Activated T-cell treated with anti-CD3 and anti-CD28 coated beads, Interleukin-2, amount 50 U/mL, for 4 hours (primary cell): Measurements from ENCODE around the gene PEX14. TPM values are rescaled to one million over a fixed set of nuclear protein-coding genes. Genes with fewer than 3 reads are reported as not detected.

ENCODE experiments used
- ATAC-seq, 2 donors: fragments of 200-7000 bp; cut with Tn5 transposase; one replicate each; pipeline ENCODE4 v1.10.0; 2021
- DNase-seq: peaks from one replicate; pipeline ENCODE4 v3.0.0-alpha.2; 2020
- H3K27me3 Mint-ChIP-seq: one replicate; pipeline ENCODE4 v1.8.0; 2021; ENCODE audit warnings: low read depth, mixed read lengths
- H3K36me3 Mint-ChIP-seq: one replicate; pipeline ENCODE4 v1.8.0; 2022; ENCODE audit warnings: mixed read lengths; ENCODE audit not compliant: insufficient read depth
- H3K4me1 Mint-ChIP-seq: one replicate; pipeline ENCODE4 v1.8.0; 2021; ENCODE audit warnings: low read depth, mixed read lengths
- H3K4me3 Mint-ChIP-seq: one replicate; pipeline ENCODE4 v1.8.0; 2021; ENCODE audit warnings: mild to moderate bottlenecking, moderate library complexity, mixed read lengths
- H3K9me3 Mint-ChIP-seq: one replicate; pipeline ENCODE4 v1.8.0; 2021; ENCODE audit warnings: mixed read lengths
- total RNA-seq, 3 donors: library from RNA; stranded (reverse); gene quantifications; one replicate each; pipeline ENCODE4 v1.2.1, GENCODE V29; 2021

Gene PEX14
- total RNA-seq, 3 donors from 2014 or later = 21.6 to 23.4 (median 22.2) TPM

DNA sequence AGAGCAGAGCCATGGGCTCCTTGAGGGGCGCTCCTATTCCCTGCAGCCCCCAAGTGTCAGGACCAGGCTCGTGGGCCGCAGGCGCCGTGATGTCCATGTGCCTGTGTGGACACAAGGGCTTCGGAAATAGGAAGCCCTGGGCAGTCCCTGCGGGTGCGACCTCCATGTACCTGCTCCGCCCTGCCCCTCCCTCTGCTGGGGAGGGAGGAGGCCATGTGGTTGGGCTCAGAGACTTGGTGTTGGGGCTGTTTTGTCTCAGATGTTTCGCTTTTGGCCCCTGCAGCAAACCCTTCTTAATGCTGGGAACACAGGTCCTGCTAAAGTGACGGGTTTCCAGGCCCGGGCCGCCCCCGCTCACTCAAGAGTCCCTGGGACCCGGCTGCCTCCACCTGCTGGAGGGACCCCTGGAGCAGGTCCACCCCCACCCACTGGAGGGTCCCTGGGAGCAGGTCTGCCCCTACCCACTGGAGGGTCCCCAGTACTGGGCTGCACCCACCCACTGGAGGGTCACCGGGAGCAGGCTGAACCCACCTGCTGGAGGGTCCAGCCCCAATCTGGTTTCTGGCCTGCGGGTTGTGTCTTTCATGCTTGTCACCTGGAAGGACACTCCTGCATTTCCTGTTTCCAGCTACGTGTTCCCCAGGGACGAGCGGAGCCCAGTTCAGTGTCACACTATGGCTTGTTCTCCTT lies 156.5 kb downstream of the PEX14 start:
- Mint-ChIP-seq H3K9me3 (no peaks in the 10 kb centered on the region), H3K27me3 (no peaks in the 10 kb centered on the region), H3K4me3 (no peak overlapping the region), H3K4me1 (no peaks in the 10 kb centered on the region), H3K36me3 (peaks cover 2% of the 10 kb centered on the region)
- DNase-seq (no peak), ATAC-seq (no peak)

DNA sequence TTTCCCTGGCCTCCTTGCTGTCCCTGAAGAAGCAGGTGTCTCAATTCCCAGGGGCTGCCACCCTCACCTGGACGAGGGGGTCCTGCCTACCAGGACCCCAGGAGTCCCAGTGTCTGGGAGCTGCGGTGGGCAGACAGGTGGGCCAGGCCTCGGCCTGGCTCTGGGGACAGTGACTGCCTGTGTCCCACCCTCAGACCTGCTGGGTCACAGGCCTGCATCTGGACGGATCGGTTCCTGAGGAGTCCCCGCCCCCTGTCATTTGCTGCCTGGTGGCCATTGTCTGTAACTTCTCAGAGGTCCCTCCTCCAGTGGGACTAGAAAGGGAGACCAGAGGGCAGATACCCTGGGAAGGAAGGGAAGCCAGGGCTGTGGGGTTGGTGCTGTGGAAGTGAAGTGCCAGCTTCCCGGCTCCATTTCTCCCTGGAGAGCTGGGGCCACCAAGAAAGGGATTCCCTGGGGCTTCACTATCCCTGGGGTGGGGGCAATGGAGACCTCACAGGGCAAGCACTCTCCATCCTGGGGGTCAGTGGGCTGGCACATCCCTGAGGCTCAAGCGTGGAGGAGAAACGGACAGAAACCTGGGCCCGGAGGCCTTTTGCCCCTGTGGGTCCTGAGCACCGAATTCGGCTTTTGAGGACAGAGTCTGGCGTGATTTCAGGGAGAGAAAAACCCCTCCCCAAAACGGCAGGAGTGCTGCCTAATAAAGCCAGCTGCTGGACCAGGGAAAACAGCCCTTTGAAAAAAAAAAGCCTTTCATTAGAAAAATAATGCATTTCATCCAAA lies 157.3 kb downstream of the PEX14 start:
- Mint-ChIP-seq H3K27me3 (no peaks in the 10 kb centered on the region), H3K36me3 (peaks cover 2% of the 10 kb centered on the region), H3K4me3 (no peak overlapping the region), H3K9me3 (no peaks in the 10 kb centered on the region), H3K4me1 (no peaks in the 10 kb centered on the region)
- DNase-seq (no peak), ATAC-seq (no peak)

DNA sequence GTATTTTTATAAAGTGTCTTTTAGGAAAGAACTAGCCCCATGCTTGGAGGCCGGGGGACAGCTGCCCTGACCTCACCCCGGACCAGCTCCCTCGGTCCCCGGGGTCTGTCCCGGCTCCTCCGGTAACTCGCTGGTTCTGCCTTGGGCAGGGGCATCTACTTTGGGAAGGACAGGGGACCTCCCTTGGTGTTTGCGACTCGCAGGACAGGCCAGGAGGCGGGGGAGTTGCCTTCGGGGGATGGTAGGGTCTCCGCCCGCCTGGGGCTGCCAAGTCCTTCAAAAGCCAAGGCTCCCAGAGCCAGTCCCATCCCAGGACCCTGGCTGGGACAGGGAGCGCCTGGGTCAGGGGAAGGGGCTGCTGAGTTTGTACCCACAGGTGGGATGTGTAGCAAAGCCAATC lies 157.9 kb downstream of the PEX14 start:
- no peaks in the 10 kb centered on the region for H3K36me3 Mint-ChIP-seq
- peaks cover 1% of the 10 kb centered on the region for H3K4me1 Mint-ChIP-seq
- no peaks in the 10 kb centered on the region for H3K27me3 Mint-ChIP-seq
- no peak for DNase-seq
- ATAC-seq = no peak
- no peaks in the 10 kb centered on the region for H3K9me3 Mint-ChIP-seq
- H3K4me3 Mint-ChIP-seq = no peak overlapping the region

DNA sequence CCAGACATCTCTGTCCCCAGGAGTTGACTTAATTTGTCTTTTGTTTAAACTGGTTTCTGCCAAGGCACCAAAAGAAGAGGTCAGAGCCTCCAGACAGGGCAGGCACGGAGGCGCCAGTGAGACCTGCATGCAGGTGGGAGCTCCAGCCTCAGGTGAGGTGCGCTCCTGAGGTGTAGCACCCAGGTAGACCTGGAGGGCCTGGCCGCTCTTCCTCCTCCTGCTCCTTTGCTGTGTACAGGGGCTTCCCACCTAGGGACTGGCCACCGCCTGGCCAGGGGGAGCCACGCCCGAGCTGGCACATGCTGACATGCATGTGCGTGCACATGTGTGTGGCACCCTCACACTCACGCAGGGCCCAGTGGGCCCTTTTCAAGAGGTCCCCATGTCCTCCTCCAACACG lies 158.7 kb downstream of the PEX14 start:
- no peak for ATAC-seq
- no peaks in the 10 kb centered on the region for H3K9me3 Mint-ChIP-seq
- no peak overlapping the region for H3K4me3 Mint-ChIP-seq
- DNase-seq = no peak
- no peaks in the 10 kb centered on the region for H3K27me3 Mint-ChIP-seq
- H3K36me3 Mint-ChIP-seq = no peaks in the 10 kb centered on the region
- H3K4me1 Mint-ChIP-seq = peaks cover 1% of the 10 kb centered on the region

DNA sequence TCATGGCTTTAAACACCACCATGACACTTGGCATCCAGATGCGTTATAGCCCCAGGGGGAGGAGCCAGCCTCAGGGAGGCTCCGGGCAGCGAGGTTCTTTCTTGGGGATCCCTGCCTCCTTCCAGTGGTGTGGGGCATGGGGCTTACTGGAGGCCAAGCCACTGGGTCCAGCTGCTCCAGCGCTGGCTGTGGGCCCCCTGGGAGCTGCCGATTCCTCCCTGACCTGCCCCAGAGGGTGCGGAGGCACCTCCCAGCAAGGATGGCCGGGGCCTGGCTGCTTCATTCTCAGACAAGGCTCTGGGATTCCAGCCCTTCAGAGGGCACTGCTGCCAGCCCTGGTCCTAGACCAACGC lies 159.3 kb downstream of the PEX14 start:
- Mint-ChIP-seq H3K27me3 (no peaks in the 10 kb centered on the region), H3K4me3 (no peak overlapping the region)

DNA sequence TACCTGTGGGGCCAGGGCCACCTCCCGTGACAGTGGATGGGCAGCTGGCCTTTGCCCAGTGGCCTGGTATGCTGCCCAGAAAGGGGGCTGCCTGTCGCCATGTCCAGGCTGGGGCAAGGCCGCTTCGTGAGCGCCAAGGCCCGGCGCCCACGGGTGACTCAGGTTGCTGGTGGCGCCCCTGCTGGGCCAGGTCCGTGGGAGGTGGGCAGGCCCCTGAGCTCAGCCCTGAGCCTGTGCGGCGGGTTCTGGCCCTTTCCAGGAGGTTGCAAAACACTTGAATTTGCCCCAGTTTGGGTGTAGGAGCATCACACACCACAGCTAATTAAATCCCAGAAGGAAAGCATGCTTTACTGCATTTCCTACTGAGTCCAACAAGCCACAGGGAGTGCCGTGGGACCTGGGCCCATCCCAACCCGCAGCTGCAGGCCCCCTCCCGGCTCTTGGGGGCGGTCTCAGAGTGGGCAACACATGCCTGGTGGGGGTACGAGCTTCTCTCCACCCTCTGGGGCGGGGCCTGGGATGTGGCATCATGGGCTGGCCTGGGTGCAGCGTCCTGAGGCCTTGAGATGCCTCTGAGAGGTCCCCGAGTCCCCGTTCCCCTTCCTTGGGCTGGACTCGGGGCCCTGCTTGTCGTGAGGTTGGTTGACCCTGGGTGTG lies 159.8 kb downstream of the PEX14 start:
- DNase-seq (no peak), ATAC-seq (no peak)
- Mint-ChIP-seq H3K9me3 (no peaks in the 10 kb centered on the region), H3K36me3 (peaks cover 2% of the 10 kb centered on the region), H3K4me1 (peaks cover 1% of the 10 kb centered on the region), H3K27me3 (no peaks in the 10 kb centered on the region), H3K4me3 (no peak overlapping the region)

More for the DNA sequence above, 159.3 kb downstream of the PEX14 start:
- DNase-seq (no peak), ATAC-seq (no peak)
- no peaks in the 10 kb centered on the region for H3K9me3 Mint-ChIP-seq
- H3K4me1 Mint-ChIP-seq = peaks cover 1% of the 10 kb centered on the region
- H3K36me3 Mint-ChIP-seq = no peaks in the 10 kb centered on the region

DNA sequence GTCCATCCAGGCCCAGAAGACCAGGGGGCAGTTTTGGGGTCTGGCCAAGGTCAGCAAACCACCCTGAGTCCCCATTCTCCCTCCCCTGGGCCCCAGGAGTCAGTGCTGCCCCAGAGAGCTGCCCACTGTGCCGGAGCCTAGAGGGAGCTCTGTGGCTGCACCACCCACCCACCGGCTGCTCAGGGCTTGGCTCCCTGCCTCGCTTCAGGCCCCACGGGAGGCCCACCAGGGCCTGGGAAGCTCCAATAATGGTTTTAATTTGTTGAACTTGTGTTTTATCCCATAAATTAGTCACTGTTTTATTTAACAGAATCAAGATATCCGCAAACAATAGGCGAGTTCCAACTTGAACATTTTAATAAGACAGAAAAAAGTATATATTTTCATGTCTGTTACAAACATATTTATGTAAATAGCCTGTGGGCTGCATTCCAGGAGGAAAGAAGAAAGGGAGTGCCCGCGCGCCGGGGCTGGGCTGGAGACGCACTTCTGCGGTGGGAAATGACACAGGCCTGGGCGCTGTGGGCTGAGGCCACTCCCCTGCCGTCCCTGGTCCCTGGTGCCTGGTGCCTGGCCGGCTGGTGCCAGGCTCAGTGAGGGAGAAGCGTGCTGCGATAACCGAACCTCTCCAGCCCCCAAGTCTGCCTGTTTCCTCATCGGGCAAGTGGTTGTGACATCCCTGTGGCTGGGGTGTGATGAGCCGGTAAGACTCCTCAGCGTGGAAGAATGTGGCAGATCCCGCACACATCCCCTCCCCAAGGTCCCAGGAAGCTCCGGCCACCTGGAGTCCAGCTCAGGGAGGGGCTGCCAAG lies 160.5 kb downstream of the PEX14 start:
- Mint-ChIP-seq H3K9me3 (no peaks in the 10 kb centered on the region), H3K27me3 (no peaks in the 10 kb centered on the region), H3K36me3 (peaks cover 3% of the 10 kb centered on the region), H3K4me3 (no peak overlapping the region), H3K4me1 (peaks cover 1% of the 10 kb centered on the region)
- DNase-seq (no peak), ATAC-seq (no peak)

DNA sequence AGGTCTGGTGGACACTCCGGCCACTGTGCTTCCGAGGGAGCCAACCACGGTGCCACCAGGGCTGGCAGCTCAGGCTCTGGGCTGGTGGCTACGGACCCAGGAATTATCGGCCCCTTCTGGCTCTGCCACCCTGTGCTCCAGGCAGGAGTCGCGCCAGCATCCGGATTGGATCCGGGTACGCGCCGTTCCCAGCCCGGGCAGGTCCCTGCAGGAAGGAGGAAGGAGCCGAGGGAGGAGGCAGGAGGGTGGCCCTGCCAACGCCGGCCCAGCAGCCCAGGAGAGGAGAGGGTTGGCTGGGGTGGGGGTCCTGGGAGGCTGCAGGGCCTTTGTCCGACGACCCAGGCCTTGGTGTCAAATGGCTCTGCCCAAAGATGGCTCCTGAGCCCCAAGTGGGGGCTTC lies 161.2 kb downstream of the PEX14 start:
- Mint-ChIP-seq H3K36me3 (peaks cover 3% of the 10 kb centered on the region), H3K4me1 (peaks cover 1% of the 10 kb centered on the region), H3K4me3 (no peak overlapping the region), H3K27me3 (no peaks in the 10 kb centered on the region), H3K9me3 (no peaks in the 10 kb centered on the region)
- ATAC-seq (no peak), DNase-seq (no peak)

DNA sequence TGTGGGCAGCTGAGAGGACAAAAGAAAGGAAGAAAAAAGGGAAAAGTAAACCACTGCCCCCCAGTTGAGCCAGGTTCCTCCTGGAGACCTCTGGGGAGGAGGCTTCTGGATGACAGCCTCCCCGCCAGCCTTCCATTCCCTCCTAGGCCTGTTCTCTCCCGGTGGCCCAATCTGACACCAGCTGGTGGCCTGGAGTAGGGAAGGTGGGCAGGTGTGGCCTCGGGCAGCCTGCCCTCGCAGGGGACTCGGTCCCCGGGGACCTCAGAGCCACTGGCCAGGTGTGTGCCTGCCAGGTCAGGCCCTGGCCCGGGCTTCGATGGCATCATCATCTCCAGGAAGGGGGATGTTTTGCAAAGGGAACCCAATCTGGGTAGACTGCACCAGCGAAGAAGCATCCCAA lies 162.7 kb downstream of the PEX14 start:
- Mint-ChIP-seq H3K36me3 (peaks cover 3% of the 10 kb centered on the region), H3K27me3 (no peaks in the 10 kb centered on the region), H3K9me3 (no peaks in the 10 kb centered on the region), H3K4me3 (no peak overlapping the region), H3K4me1 (peaks cover 1% of the 10 kb centered on the region)
- no peak for ATAC-seq
- no peak for DNase-seq

DNA sequence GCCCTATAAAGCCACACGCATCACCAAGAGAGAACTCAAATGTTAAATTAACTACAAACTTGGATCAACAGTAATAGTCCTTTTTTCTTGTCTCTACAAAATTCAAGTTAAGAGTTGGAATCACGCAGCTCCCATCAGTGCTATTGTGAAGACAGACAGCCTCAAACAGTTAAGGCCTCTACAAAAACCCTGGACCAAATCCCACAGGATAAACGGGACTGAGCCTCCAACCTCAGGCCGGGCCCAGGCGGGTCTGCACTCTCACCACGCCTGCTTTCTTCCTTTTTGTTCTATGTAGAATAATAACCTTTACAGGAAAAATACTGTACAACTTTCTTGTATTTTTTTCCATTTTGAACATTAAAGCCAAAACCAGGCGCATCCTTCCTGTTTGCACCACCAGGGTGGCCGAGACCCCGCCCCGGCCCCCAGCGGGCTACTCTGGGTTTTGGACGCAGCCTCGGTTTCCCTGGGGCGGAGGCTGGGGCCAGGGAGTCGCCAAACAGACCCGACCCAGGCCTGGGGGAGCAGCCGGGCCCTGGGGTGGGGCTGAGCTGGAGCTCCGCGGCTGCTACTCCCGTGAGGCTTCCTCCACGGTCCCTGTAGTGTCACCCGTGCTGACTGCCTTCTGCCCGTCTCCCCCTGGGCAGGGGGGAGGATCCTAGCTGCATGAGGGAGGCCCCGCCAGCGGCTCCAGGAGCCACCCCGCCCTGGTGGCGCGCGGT lies 163.2 kb downstream of the PEX14 start:
- Mint-ChIP-seq H3K27me3 (no peaks in the 10 kb centered on the region), H3K36me3 (peaks cover 3% of the 10 kb centered on the region), H3K4me3 (no peak overlapping the region), H3K4me1 (peaks cover 1% of the 10 kb centered on the region), H3K9me3 (no peaks in the 10 kb centered on the region)
- ATAC-seq = peak; percentile 38 to 48
- no peak for DNase-seq

DNA sequence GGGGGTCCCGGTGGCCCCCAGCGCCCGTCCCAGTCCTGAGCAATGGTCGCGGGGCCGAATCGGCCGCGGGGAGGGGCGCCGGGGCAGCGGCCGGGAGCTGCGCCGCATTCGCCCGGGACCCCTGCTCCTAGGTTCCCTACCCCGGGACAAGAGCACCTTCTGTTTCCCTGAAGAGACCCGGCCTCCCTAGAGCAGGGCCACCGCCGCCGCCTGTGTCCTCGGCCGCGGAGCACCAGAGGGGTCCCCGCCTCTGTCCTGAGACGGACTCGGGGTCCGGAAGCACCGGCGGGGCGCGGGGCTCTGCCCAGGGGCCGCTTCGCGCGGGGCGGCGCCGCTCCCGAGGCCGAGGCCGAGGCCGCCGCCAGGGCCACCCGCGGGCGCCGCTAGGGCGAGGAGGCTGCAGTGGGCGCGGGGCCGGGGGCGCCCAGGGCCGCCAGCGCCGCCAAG lies 163.8 kb downstream of the PEX14 start:
- ATAC-seq (peak; percentile 20 to 37), DNase-seq (no peak)
- Mint-ChIP-seq H3K27me3 (no peaks in the 10 kb centered on the region), H3K4me3 (no peak overlapping the region), H3K4me1 (peaks cover 1% of the 10 kb centered on the region), H3K36me3 (peaks cover 3% of the 10 kb centered on the region), H3K9me3 (no peaks in the 10 kb centered on the region)

DNA sequence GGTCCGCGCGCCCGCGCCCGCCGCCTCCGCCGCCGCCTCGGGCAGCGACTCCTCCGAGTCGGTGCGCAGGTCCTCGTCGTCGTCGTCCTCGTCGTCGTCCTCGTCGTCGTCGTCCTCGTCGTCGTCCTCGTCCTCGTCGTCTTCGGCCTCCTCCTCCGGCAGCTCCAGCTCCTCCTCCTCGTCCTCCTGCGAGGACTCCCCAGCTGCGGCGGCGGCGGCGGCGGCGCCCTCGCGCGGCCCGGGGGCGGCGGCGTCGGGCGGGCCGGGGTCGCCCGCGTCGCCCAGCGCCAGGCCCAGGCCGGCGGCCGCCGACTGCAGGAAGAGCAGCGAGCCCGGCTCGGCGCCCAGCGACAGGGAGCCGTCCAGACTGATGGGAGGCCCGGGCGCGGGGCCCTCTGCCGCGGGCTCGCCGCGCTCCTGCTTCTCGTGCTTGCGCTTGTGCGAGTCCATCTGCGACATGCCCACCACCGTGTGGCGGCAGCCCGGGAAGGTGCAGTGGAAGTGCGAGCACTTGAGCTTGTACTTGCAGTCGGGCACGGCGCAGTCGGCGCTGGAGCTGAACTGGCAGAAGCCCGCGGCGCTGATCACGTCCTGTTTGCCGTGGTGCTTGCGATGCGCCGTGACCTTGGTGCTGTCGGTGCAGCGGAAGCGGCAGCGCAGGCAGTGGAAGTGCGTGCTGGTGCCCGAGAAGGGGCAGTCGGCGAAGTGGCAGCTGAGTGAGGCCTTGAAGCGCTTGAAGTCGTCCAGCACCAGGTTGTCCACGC lies 164.4 kb downstream of the PEX14 start:
- Mint-ChIP-seq H3K9me3 (no peaks in the 10 kb centered on the region), H3K4me3 (no peak overlapping the region), H3K36me3 (peaks cover 3% of the 10 kb centered on the region), H3K27me3 (no peaks in the 10 kb centered on the region), H3K4me1 (peaks cover 1% of the 10 kb centered on the region)
- DNase-seq (no peak), ATAC-seq (peak in 1 of 2 donors; percentile 14)
